A549 (cell line): ENCODE data around the gene ABCA7.

Experiments used
- CEBPB ChIP-seq, 2 experiments: fragments of >200 bp in 1 of 2; sonication (Bioruptor Twin) in 1 of 2; formaldehyde crosslinking in 1 of 2; IDR thresholded peaks; 2 replicates each; pipeline ENCODE4 v1.6.1; 2012 to 2016
- ZFP36 ChIP-seq: fragments of 450-650 bp; IDR thresholded peaks from 2 replicates; pipeline ENCODE4 v1.6.1; 2014; ENCODE audit warnings: borderline replicate concordance; ENCODE audit not compliant: partially characterized antibody
- ZNF302 ChIP-seq: fragments of 250-450 bp; sonication (Bioruptor Pico); IDR thresholded peaks from 2 replicates; pipeline ENCODE4 v1.9.0; 2021; ENCODE audit warnings: inconsistent platforms, mild to moderate bottlenecking, moderate library complexity
- TF ChIP-seq, protein P1 (sequence below): fragments of >200 bp; sonication (Bioruptor Twin); formaldehyde crosslinking; IDR thresholded peaks from 3 replicates; pipeline ENCODE4 v1.5.1; 2016

- no peak for TF ChIP-seq ZNF302 (CRISPR knock-in tag)
- TF ChIP-seq, protein P1, sequence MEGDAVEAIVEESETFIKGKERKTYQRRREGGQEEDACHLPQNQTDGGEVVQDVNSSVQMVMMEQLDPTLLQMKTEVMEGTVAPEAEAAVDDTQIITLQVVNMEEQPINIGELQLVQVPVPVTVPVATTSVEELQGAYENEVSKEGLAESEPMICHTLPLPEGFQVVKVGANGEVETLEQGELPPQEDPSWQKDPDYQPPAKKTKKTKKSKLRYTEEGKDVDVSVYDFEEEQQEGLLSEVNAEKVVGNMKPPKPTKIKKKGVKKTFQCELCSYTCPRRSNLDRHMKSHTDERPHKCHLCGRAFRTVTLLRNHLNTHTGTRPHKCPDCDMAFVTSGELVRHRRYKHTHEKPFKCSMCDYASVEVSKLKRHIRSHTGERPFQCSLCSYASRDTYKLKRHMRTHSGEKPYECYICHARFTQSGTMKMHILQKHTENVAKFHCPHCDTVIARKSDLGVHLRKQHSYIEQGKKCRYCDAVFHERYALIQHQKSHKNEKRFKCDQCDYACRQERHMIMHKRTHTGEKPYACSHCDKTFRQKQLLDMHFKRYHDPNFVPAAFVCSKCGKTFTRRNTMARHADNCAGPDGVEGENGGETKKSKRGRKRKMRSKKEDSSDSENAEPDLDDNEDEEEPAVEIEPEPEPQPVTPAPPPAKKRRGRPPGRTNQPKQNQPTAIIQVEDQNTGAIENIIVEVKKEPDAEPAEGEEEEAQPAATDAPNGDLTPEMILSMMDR = no peak
- no peak for TF ChIP-seq ZFP36
- no peak for TF ChIP-seq CEBPB (IDR thresholded peaks at IDR 0.05)
Measured at GRCh38 chr19:1047696-1048147, 7.8 kb downstream of the ABCA7 start.
